Islet precursor cell (in vitro differentiated cells): ENCODE results near the gene RAB8A.

Experiments used
- DNase-seq: peaks from one replicate; pipeline ENCODE4 v3.0.0-alpha.2; 2018

RAB8A gene

GRCh38 chr19:16111160-16111908, at the start of gene RAB8A:
Gene RAB8A, plus strand, starts transcription at chr19:16111889. Its CDS starts 13 bp downstream, at chr19:16111902.
- DNase-seq = peak; percentile 100

- no peak for DNase-seq
Observed at GRCh38 chr19:16061943-16062342, 49.7 kb upstream of the RAB8A start.

GRCh38 chr19:16062789-16063188, 48.9 kb upstream of the RAB8A start:
- peak; percentile 79 for DNase-seq

GRCh38 chr19:16064209-16064889, 47.3 kb upstream of the RAB8A start:
- no peak for DNase-seq

GRCh38 chr19:16066611-16067104, 45.0 kb upstream of the RAB8A start:
- peak; percentile 74 for DNase-seq

- no peak for DNase-seq
Observed at GRCh38 chr19:16067205-16067938, 44.3 kb upstream of the RAB8A start.

GRCh38 chr19:16068696-16069259, 42.9 kb upstream of the RAB8A start:
- no peak for DNase-seq

- DNase-seq = no peak
Observed at GRCh38 chr19:16069813-16070365, 41.8 kb upstream of the RAB8A start.

- DNase-seq = no peak
Observed at GRCh38 chr19:16070366-16070990, 41.2 kb upstream of the RAB8A start.

GRCh38 chr19:16071072-16071691, 40.5 kb upstream of the RAB8A start:
- DNase-seq = no peak

GRCh38 chr19:16073481-16073880, 38.2 kb upstream of the RAB8A start:
- DNase-seq = no peak

- DNase-seq = no peak
Observed at GRCh38 chr19:16073988-16074387, 37.7 kb upstream of the RAB8A start.

- no peak for DNase-seq
Observed at GRCh38 chr19:16074488-16075365, 37.0 kb upstream of the RAB8A start.

- no peak for DNase-seq
Observed at GRCh38 chr19:16075430-16076153, 36.1 kb upstream of the RAB8A start.

- peak; percentile 97 for DNase-seq
Observed at GRCh38 chr19:16076154-16076957, 35.3 kb upstream of the RAB8A start, which contains the start of gene TPM4. Gene TPM4, plus strand, starts transcription at chr19:16076495. Its CDS starts 71 bp downstream, at chr19:16076566.

- DNase-seq = no peak
Observed at GRCh38 chr19:16076958-16077611, 34.6 kb upstream of the RAB8A start.

- DNase-seq = peak; percentile 74
Observed at GRCh38 chr19:16077984-16078758, 33.5 kb upstream of the RAB8A start.
